HG03432 (cell line): ENCODE results near the gene SOBP.

Experiments used
- ATAC-seq: cut with Tn5 transposase; IDR thresholded peaks from one replicate; pipeline ENCODE4 v1.9.1; 2021; ENCODE audit warnings: mild to moderate bottlenecking, moderate library complexity; ENCODE audit not compliant: unreplicated experiment

Gene SOBP

DNA sequence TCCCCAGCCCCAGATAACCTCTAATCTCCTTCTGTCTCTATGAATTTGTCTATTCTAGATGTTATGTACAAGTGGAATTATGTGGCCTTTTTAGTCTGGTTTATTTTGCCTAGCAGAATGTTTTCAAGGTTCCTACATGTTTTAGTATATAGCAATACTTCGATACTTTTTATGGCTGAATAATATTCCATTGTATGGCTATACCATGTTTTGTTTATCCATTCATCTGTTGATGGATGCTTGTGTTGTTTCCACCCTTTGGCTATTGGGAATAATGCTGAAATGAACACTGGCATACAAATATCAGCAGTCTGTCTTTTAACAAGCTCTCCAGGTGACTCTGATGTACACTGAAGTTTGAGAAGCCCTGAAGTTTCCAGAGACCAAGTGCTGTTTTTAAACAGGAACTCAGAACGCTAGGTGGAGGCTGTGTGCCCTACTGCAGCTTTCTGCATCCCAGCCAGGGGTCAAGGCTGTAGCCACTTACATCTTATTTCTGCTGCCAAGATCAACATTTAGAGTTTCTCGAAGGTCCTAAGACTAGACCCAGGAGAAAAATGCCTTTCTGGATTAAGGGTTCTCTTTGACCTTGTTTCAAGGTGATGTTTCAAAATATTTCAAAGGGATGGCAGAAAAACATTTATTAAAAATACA, 123.0 kb downstream of the SOBP start:
- no peak for ATAC-seq

DNA sequence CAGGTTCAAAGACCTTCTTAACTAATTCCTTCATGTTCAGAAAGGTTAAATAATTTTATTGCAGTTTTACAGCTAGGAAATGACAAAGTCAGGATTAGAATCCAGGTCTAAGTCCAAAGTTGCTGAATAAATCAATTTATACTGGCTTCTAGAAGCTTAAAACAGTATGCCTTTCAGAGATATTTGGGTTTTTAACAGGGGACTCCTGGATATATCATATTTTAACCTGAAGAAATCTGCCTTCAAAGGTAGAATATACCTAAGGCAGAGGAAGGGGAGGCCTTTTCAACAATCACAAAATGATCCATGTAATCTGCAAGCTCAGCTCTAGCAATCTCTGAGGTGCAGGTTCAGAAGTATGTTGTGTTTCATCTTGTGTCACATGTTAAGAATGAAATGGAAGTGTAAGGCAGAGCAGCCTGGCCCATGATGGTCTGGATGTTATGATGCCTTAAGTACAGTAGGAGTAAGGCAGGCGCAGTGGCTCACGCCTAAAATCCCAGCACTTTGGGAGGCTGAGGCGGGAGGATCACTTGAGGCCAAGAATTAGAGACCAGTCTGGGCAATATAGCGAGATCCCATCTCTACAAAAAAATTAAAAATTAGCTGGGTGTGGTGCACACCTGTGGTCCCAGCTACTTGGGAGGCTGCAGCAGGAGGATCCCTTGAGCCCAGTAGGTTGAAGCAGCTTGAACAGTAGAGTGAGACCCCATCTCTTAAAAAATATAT, 123.9 kb downstream of the SOBP start:
- ATAC-seq: no peak

DNA sequence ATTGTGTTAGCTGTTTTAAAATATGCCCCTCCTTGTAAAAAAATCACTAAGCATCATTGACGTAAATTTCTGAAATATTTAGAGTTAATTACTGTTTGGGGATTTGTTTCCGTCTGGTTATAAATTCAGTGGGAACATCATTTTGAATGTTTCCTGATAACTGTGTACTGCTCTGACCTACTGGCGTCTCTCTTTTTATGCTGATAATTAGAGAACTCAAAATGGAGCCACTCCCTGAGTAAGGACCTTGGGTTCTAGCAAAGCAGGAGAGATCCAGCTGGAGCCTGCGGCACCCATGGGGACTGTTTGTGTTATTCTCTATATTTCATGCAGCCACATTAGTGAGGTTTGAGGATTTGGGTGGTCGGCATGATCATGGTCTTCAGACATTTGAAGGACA, 124.9 kb downstream of the SOBP start:
- ATAC-seq: no peak

DNA sequence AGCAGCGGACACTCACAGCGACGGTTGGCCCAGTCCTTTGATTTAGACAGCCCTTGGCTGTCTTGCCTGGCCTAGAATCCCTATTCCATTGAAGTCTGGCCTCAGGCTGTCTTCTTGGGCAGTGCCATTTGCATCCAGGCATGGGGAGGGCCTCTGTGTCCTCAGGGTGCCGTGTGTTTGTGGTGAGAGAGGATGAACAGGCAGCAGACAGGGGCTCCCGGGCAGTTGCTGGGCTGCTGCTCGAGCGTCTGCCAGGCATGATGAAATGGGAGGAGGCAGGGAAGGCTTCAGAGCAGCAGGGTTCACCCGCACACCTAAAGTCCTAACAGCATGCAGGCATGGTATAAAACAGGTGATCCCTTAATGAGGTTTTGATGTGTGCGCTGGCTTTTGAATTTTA, 126.9 kb downstream of the SOBP start:
- ATAC-seq: no peak

DNA sequence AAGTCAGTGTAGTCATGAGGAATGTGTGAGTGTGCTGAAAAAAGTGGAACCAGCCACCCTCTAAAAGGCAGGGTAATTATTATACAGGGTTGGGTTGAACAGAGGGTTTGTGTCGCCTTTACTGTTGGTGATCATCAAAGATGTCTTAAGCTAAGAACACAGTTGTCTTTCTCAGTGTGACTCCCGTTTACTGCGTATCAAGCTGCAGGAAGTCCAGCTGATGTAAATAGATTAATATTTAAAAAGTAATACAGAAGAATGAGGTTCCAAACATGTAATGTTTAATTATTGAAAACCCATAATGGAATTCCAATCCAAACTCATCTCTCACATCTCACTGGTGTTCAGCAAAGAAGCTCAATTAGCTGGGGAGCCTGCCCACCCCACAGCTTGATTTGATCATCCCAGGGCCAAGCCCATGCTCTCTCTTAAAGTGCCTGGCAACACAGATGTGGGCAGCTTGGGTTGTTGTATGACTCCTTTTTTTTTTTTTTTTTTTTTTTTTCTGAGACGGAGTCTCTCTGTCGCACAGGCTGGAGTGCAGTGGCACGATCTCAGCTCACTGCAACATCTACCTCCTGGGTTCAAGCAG, 127.5 kb downstream of the SOBP start:
- ATAC-seq: no peak

DNA sequence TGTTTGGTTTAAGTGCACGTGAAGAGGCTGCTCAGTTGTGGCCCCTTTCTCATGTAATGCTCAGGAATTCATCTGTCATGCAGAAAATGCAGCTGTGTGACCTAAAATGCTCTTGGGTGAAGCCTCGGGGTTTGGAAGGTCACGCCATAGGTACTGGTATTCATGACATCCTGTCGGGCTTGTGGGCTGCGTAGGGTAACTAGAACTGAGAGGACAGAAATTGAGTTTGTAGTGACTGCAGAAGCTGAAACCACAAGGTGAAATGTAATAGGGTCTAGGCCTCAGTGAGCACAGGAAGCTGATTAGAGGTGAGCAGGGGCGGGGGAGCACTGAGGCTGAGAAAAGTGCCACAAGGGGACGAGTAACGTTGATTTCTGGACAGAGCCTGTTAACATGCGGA, 128.8 kb downstream of the SOBP start:
- ATAC-seq: peak; percentile 98

DNA sequence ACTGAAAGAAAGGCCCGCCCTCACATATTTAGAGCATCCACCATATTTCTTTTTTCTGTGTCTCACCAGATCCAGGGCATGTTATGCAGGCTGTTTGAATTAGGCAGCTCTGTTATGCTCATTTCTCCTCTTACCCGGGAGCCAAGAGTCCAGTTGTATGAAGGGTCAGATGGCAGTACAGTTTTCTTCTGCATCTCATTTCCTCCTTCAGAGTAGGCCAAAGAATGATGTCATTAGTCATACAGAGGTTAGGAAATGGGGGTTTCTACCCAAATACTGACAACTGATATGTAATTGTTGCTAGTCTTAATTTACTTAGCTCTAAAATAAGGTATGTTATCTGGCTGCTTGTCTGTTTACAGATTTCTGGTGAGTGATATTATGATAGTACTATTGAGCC, 130.8 kb downstream of the SOBP start:
- no peak for ATAC-seq

DNA sequence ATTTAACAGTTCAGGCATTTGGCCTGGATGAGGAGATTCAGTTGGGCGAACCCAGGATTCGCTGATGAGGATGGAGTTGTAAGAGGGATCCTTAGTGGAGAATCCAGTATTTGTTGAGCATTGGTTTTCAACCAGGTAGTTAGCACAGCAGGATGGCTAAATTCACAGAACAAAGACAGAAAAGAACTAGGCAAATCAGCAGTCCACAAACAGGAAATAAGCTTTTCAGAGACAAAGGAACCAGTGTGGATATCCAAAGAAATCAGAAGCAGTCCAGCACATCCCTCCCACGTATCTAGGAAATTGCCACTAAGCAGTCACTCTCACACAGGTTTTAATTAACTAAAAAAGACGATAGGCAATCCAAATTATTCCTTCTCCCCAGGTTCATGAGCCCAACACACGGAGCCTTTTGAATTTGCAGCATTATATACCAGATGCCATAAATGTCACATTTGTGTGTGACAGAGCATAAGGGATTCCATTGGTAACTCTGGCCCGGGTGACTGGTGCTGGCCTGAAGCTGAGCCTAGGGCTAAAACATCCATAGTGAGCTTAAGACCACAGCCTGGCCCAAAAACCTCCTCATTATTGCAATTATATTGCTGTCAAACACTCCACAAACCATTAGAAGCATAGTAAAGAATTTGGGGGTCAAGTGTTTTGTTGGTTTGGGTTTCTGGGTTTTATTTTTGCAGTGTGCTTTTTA, 131.5 kb downstream of the SOBP start:
- no peak for ATAC-seq

DNA sequence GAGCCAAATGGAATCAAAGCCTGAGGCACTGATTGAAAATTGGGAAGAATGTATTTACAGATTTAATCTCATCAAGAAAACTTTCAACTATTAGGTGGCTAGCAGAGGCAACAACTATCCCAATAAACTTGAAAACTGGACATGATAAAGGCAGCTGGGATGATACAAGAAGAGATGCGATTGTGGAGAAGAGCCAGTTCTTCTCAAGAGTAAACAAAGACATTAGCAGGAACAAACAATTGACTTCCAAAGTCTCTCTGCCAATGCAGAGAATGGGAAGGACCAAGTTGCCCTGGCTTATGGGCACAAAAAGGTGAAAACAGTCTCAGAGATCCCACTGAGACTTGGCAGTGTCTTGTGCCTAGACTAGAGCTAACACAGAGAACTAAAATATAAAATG, 132.4 kb downstream of the SOBP start:
- no peak for ATAC-seq

DNA sequence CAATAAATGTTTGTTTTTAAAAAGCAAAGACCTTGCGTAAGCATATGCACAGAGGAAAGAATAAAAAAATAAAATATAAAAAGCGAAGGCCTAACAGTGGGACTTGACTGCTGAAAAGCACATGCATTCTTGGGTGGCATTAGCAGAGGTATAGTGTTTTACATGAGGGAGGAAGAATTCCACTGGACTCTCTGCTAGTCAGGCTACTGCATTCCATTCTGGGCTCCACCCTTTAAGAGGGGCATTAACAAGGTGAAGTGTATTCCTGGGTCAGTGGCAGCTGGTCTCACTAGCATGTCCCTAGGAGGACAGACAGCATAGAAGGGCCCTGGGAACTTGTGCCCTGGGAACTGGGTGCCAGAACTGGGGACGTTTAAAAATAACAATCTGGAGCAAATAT, 134.1 kb downstream of the SOBP start:
- no peak for ATAC-seq

DNA sequence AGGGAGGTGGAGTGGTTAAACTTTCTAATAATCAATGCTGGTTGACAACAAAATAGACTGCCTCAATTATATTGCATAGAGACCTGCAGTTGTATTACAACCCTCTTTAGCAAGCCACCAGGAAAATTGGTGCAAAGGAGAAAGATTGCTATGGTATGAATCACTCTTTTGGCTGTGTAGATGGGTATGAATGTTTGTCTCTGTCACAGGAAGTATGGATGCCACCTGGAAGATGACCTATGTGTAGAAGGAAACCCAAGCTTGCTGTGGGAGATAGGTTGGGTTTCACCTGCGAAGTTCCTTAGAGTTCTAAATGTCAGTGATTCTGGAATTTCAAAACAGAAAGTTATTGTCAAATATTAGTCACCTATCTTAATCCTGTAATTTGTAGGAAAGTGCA, 134.6 kb downstream of the SOBP start:
- no peak for ATAC-seq

DNA sequence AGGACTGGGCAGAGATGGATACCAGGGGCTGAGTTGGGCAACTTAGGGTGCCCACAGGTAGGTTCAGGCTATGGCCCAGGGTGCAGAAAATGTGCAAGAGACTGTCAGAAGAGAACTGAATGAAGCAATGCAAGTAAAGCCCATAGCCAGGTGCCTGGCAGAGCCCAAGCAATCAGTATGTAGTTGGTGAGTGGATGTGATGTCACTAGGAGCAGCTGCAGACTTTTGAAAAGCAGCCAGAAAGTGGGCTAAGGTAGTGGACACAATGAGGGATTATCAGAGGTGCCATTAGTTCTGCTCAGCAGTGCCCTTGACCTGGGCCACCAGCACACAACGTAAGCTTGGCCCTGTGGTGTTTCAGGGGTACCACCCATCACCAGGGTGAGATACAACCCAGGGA, 135.3 kb downstream of the SOBP start:
- no peak for ATAC-seq

DNA sequence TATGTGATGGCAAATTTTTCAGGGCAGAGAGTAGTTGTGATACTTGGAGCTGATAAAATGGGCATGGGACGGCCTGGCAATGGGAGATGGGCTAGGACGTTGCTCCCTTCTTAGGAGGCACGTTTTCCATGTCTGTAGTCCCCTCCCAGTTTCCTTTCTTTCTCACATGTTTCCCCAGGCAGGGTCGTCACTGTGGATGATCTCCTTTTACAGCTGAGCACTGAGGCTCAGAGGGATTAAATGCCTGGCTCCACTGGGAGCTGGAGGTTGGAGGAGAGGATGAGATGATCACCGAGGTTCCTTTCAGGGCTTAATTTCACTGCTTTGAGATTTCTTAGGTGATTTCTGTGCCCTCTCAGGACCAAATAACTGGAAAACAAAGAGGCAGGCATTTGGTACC, 136.7 kb downstream of the SOBP start:
- ATAC-seq: no peak

DNA sequence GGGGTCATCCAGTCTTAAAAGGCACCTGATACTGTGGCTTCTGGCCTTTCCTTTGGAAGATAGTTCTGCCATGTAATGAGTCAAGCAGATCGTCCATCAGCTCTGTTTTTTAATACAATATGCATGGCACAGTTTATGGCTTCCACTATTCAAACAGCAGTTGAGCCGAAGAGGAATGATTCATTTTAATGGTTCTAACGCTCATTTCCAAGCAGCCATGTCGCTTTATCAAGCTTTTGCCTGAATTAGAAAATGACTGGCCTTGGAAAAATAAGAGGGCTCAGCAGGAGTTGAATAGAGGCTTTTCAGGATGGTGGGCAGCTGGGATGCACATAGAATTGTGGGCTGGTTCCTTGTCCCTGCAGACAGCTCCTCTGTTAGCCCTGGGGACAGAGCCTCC, 138.1 kb downstream of the SOBP start:
- no peak for ATAC-seq

DNA sequence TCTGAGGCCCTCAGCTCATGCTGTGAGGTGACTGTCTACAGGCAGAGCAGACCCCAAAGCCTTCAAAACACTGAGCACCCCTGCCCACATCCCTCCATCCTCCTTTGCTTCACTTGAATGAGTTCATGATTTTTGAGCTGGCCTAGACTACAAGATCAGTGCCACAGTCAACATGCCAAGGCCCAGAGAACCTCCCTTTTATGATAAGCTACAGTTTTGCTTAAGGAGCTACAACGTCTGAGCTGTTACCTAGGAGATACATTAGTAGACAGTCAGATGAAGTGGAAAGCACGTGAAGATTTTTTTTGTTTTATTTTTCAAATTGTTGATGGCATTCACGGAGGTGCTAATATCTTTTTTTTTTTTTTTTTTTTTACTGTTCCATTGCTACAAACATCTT, 139.0 kb downstream of the SOBP start:
- no peak for ATAC-seq

DNA sequence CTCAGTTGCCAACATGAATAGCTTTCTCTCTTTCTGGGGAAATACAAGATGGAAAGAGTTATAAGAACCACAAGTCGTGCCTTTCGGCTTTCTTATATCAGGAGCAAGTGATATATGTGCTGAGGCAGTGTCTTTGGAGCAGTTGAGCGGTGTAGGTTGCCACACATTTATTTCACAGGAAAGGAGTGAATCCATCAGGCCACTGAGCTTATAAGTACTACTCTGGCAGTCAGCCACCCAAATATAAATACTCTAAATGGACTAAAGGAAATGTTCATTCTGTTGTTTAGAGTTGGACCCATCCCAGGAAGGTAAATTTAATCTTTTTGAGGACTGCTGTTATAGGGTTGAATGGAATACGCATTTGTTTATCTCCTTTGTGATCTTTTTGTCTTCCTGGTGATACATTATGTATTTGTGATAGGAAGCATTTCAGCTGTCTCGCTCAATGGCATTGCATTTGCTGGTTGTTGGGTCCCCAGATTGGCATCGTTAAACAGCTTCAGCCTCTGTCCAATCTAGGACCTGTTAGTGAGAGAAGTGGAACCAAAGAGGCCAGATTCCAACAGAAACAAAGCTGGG, 139.7 kb downstream of the SOBP start:
- no peak for ATAC-seq

DNA sequence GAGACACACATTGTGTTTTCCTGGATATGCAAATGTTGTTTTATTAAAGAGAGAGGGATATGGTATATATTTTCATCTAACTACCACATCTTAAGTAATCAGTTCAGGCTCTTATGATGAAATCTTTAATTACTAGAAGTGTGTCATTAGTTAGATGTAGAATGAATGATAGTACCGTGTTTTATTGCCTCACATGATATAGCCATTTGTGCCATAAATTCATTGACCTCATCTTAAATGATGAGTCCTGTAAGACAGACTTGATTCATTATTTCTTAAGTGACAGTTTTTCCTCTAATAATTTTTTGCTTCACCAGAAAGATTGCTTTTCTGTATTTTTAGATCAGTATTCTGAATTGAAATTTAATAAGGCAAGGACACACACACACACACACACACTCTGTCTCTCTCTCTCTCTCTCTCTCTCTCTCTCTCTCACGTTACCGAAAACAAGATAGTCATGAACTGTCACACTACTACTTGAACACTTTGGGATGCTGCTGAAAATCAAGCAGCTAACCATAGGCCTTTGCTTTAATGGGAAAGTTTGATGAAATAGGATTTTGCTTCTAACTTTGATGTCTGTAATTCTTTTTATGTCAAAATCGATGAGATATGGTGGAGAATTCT, 140.5 kb downstream of the SOBP start:
- no peak for ATAC-seq

DNA sequence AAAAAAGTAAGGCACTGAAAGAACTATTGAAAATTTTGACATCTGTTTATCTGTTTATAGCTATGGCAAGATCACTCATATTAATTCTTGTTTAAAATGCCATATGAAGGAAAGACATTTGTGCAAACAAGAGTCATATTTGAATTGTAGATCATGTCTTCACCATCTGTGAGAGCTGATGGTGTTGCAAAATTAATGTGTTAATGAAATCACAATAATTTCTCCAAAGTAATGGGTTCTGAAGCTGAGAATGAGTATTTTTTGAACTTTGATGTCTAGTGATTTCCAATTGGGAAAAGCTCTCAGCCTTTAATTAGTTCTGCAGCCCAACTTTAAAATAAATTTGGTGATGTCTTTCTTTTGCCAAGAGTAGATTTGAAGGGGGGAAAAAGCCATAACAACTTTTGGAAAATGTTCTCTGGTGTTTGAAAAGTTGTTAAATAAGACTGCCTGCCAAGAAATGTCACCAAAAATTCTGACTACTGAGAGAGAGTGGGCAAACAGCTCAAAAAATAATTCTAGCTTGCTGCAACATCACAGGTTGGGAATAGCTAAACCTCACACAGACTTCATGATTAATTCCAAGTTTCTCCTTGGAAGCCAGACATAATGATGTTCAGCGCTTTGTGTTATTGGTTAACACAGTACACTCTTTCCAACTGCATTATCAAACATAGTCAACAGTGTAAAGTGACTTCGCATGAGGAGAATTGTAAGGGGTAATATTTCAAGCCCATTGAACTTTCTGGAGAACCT, 142.6 kb downstream of the SOBP start:
- no peak for ATAC-seq

DNA sequence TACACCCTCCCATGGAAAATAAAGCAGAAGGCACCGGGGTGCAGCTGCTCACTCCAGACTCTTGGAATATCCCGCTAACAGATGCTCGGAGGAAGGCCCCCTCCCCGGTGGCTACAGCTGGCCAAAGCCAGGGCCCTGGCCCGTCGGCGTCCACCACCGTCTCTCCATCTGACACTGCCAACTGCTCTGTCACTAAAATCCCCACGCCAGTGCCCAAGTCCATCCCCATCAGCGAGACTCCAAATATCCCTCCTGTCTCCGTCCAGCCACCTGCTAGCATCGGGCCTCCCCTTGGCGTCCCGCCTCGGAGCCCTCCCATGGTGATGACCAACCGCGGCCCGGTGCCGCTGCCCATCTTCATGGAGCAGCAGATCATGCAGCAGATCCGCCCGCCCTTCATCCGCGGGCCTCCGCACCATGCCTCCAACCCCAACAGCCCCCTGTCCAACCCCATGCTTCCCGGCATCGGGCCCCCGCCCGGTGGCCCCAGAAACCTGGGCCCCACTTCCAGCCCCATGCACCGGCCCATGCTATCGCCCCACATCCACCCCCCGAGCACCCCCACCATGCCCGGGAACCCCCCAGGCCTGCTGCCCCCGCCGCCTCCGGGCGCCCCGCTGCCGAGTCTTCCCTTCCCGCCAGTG, 143.9 kb downstream of the SOBP start:
- no peak for ATAC-seq
